ENCODE data around the gene RPL37A.

DNA sequence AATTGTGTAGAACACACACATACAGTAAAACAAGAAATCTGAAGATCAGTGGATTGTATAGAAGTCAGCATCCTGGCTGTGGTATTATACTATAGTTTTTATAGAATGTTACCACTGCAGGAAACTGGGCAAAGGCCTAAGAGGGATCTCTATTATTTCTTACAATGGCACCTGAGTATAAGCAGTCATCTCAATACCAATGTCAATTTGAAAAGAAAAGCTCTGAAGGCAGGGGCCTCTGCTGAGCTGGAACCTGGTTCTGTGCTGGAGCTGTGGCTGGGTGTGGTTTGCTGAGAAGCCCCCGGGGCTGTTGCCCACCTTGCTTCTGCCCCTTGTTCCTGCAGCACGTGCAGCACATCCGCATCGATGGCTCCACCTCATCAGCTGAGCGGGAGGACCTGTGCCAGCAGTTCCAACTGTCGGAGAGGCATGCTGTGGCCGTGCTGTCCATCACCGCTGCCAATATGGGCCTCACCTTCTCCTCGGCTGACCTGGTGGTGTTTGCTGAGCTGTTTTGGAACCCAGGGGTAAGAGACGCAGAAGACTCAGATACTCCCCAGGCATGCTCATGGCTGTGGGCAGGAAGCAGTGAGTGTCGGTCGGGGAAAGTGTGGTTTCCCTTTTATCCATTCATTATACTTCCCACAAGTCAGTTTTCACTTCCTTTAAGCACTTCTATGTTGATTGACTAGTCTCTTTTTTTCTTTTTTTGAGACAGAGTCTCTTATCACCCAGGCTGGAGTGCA lies 23.5 kb upstream of the RPL37A start:
- no peak for TF ChIP-seq CTCF (IDR thresholded peaks at IDR 0.05 in 4 of 5, conservative IDR thresholded peaks at IDR 0.05 in 1 of 5)
- no peak for TF ChIP-seq POLR2A (IDR thresholded peaks at IDR 0.05)
